Hepatocyte (in vitro differentiated cells): ENCODE results near the gene NAA80. TPM values are rescaled to one million over a fixed set of nuclear protein-coding genes. Genes with fewer than 3 reads are reported as not detected.
"Not testable (repeated sequence)": the region's sequence is repeated elsewhere in the genome, so short reads cannot be mapped to it uniquely, and the experiment has no call there.

Source experiments
- DNase-seq: peaks from one replicate; pipeline ENCODE4 v3.0.0-alpha.2; 2016; ENCODE audit warnings: low spot score
- H2AFZ ChIP-seq: fragments of 200-600 bp; sonication (generic); 2 replicates; pipeline ENCODE4 v1.6.0; 2016; ENCODE audit warnings: antibody characterized with exemption, mild to moderate bottlenecking
- H3K27ac ChIP-seq: fragments of 200-600 bp; sonication (generic); 2 replicates; pipeline ENCODE4 v1.5.1; 2016; ENCODE audit warnings: mild to moderate bottlenecking
- H3K27me3 ChIP-seq: fragments of 200-600 bp; sonication (generic); 2 replicates; pipeline ENCODE4 v1.6.1; 2016
- H3K36me3 ChIP-seq: fragments of 200-600 bp; sonication (generic); replicated peaks from 2 replicates; pipeline ENCODE4 v1.5.1; 2016; ENCODE audit warnings: low read depth; ENCODE audit not compliant: insufficient read depth
- H3K4me1 ChIP-seq: fragments of 200-600 bp; sonication (generic); 2 replicates; pipeline ENCODE4 v1.5.1; 2016; ENCODE audit warnings: mild to moderate bottlenecking, moderate library complexity; ENCODE audit not compliant: insufficient read depth
- H3K4me2 ChIP-seq: fragments of 200-600 bp; sonication (generic); 2 replicates; pipeline ENCODE4 v1.6.0; 2016
- H3K4me3 ChIP-seq: fragments of 200-600 bp; sonication (generic); 2 replicates; pipeline ENCODE4 v1.5.1; 2016; ENCODE audit warnings: mild to moderate bottlenecking
- H3K79me2 ChIP-seq: fragments of 200-600 bp; sonication (generic); 2 replicates; pipeline ENCODE4 v1.6.0; 2017; ENCODE audit warnings: mild to moderate bottlenecking
- H3K9me2 ChIP-seq: fragments of 200-600 bp; sonication (generic); replicated peaks from 2 replicates; pipeline ENCODE4 v1.6.0; 2017; ENCODE audit warnings: mild to moderate bottlenecking; ENCODE audit not compliant: insufficient read depth
- H3K9me3 ChIP-seq: fragments of 200-600 bp; sonication (generic); 2 replicates; pipeline ENCODE4 v1.5.1; 2016; ENCODE audit warnings: low read depth, mild to moderate bottlenecking
- H4K20me1 ChIP-seq: fragments of 200-600 bp; sonication (generic); 2 replicates; pipeline ENCODE4 v1.6.0; 2016; ENCODE audit warnings: mild to moderate bottlenecking; ENCODE audit not compliant: insufficient read depth, poor library complexity, severe bottlenecking
- CTCF ChIP-seq: fragments of 200-600 bp; sonication (generic); IDR thresholded peaks from 2 replicates; pipeline ENCODE4 v1.5.1; 2016; ENCODE audit warnings: antibody characterized with exemption, mild to moderate bottlenecking; ENCODE audit not compliant: poor library complexity
- EZH2 ChIP-seq: fragments of 200-600 bp; sonication (generic); IDR thresholded peaks from 2 replicates; pipeline ENCODE4 v1.6.1; 2016; ENCODE audit warnings: antibody characterized with exemption, mild to moderate bottlenecking, borderline replicate concordance
- EZH2phosphoT487 ChIP-seq: fragments of 200-600 bp; sonication (generic); IDR thresholded peaks from one replicate; pipeline ENCODE4 v1.6.1; 2018; ENCODE audit warnings: antibody characterized with exemption, mild to moderate bottlenecking, low read depth, moderate library complexity; ENCODE audit not compliant: unreplicated experiment, severe bottlenecking
- WGBS: methylation state at CpG from one replicate; pipeline ENCODE4 v1.1.6; 2016; ENCODE audit warnings: low lambda C conversion rate; ENCODE audit errors: missing lambda C conversion rate; 5-methylcytosine and 5-hydroxymethylcytosine counted together
- polyA plus RNA-seq: library from polyadenylated mRNA; unstranded; fragments of >200 nt; fragmentation: Nextera tagmentation; extraction: Ambion mirVana; gene quantifications from 2 replicates; pipeline ENCODE4 v1.2.1, GENCODE V29; 2016
- total RNA-seq: library from RNA; depleted of rRNA; stranded (reverse); fragments of >200 nt; gene quantifications from 2 replicates; pipeline ENCODE4 v1.2.3, GENCODE V29; 2014

The NAA80 gene
- total and polyA plus RNA-seq, 2 experiments from 2014 or later, result 6.7 to 19.5 TPM

GRCh38 chr3:50289130-50289529, 10.1 kb downstream of the NAA80 start:
- Histone ChIP-seq H3K4me1 (peaks cover 15% of the 10 kb centered on the region), H3K9me3 (no peaks in the 10 kb centered on the region), H3K27me3 (no peaks in the 10 kb centered on the region), H3K4me3 (no peak overlapping the region), H3K27ac (no peak overlapping the region), H3K36me3 (no peaks in the 10 kb centered on the region), H2AFZ (no peak overlapping the region), H4K20me1 (no peaks in the 10 kb centered on the region), H3K4me2 (no peak overlapping the region), H3K9me2 (no peaks in the 10 kb centered on the region), H3K79me2 (peaks cover 16% of the 10 kb centered on the region)
- TF ChIP-seq CTCF (no peak), EZH2phosphoT487 (no peak), EZH2 (no peak)
- no peak for DNase-seq
- 97% methylated on average over 6 of the region's 6 CpGs for WGBS

DNA sequence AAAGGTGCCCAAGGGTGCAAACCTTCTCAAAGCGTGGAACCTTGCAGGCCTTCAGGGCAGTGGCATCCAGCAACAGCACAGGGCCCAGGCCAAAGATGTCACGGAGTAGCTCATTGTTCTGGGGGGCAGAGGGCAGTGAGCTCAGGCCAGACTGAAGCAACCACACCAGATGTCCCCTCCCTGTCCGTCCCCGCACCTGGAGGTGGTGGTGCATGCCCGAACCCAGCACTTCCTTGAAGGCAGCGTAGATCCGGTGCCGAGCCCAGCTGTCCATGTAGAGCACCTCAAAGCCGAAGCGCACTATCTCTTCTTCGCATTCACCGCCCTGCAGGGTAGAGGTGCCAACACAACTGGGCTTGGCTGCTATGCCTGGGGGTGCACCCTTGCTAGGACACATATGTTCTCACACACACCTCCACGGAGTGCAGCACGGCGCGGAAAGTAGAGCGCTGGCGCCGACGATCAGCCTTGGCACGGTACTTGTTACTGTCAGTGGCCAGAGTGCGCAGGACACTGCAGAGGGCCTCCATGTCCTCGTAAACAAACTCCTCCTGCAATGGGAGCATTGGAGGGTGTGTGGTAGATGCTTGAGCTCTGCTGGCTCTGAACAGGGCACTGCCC, 10.7 kb downstream of the NAA80 start:
- peaks cover 15% of the 10 kb centered on the region for H3K4me1 ChIP-seq
- no peak for DNase-seq
- no peaks in the 10 kb centered on the region for H3K36me3 ChIP-seq
- no peaks in the 10 kb centered on the region for H3K9me3 ChIP-seq
- H3K79me2 ChIP-seq, result peaks cover 16% of the 10 kb centered on the region
- H3K9me2 ChIP-seq, result no peaks in the 10 kb centered on the region
- no peak overlapping the region for H2AFZ ChIP-seq
- H3K4me2 ChIP-seq, result no peak overlapping the region
- 97% methylated on average over 23 of the region's 23 CpGs for WGBS
- H3K27ac ChIP-seq, result no peak overlapping the region
- H3K27me3 ChIP-seq, result no peaks in the 10 kb centered on the region
- no peak overlapping the region for H3K4me3 ChIP-seq
- H4K20me1 ChIP-seq, result no peaks in the 10 kb centered on the region
- TF ChIP-seq EZH2 (no peak), EZH2phosphoT487 (no peak)

DNA sequence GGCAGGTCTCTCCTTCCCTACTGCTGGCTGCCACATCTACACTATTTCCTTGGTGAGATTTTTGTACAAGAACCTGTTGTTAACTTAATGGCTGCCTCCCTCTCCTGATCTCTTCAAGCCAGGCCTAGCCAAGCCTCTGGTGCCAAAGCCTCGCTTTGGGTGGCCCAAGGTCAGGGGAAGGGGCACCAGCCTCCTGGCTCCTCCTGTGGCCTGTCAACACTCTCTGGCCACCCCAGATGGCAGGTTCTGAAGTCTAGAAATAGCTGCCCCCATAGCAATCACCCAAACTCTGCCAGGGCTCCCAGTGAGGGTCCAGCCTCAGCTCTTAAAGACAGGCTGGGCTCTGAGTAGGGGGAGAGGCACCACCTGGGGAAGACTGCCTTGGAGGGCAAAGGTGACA, 11.9 kb downstream of the NAA80 start:
- no peaks in the 10 kb centered on the region for H3K9me2 ChIP-seq
- TF ChIP-seq EZH2, result no peak
- TF ChIP-seq EZH2phosphoT487, result no peak
- H3K4me2 ChIP-seq, result no peak overlapping the region
- no peaks in the 10 kb centered on the region for H4K20me1 ChIP-seq
- peaks cover 8% of the 10 kb centered on the region for H3K4me1 ChIP-seq
- no peak overlapping the region for H2AFZ ChIP-seq
- no peak for DNase-seq
- H3K36me3 ChIP-seq, result no peaks in the 10 kb centered on the region
- no peak overlapping the region for H3K27ac ChIP-seq
- peaks cover 16% of the 10 kb centered on the region for H3K79me2 ChIP-seq
- H3K4me3 ChIP-seq, result no peak overlapping the region
- H3K27me3 ChIP-seq, result no peaks in the 10 kb centered on the region
- 95% methylated on average over 1 of the region's 1 CpG for WGBS
- H3K9me3 ChIP-seq, result no peaks in the 10 kb centered on the region

DNA sequence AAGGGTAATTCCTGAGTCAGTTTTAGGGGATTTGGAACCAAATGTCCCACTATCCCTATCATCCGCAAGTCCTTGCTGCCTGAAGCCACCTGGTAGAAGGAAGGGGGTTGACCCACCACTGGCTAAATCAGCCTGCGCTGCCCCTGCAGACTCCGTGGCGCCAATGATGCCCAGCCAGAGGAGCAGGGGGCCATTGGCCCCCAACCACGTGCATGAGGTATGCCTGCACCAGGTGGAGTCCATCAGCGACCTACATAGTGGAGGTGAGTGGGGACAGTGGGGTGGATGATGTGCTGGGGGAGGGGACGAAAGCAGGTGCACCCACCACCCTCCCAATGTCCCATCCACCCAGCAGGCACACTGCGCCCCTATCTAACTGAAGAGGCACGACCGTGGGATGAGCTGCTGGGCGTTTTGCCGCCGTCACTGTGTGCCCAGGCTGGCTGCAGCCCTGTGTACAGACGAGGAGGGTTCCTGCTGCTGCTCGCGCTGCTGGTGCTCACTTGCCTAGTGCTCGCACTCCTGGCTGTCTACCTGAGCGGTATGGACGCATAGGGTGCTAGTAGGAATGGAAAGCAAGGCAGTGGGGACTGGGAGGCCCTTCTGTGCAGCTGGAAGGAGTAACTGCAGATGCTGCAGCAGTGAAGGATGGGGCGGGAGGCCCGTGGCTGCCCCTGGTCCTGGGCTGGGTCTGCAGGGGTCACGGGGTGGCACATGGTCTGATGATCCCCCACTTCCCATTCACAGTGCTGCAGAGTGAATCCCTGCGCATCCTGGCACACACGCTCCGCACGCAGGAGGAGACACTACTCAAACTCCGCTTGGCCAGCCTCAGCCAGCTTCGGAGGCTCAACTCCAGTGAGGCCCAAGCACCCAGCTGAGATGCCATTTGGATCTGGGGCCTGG, 12.6 kb downstream of the NAA80 start:
- H3K4me1 ChIP-seq, result peaks cover 7% of the 10 kb centered on the region
- WGBS, result 96% methylated on average over 27 of the region's 28 CpGs
- H2AFZ ChIP-seq, result no peak overlapping the region
- no peaks in the 10 kb centered on the region for H3K36me3 ChIP-seq
- no peak for DNase-seq
- H4K20me1 ChIP-seq, result no peaks in the 10 kb centered on the region
- H3K79me2 ChIP-seq, result peaks cover 10% of the 10 kb centered on the region
- no peak overlapping the region for H3K4me2 ChIP-seq
- no peak overlapping the region for H3K4me3 ChIP-seq
- no peaks in the 10 kb centered on the region for H3K9me2 ChIP-seq
- H3K27ac ChIP-seq, result no peak overlapping the region
- no peaks in the 10 kb centered on the region for H3K9me3 ChIP-seq
- H3K27me3 ChIP-seq, result no peaks in the 10 kb centered on the region
- TF ChIP-seq CTCF, result no peak
- no peak for TF ChIP-seq EZH2phosphoT487
- TF ChIP-seq EZH2, result no peak

DNA sequence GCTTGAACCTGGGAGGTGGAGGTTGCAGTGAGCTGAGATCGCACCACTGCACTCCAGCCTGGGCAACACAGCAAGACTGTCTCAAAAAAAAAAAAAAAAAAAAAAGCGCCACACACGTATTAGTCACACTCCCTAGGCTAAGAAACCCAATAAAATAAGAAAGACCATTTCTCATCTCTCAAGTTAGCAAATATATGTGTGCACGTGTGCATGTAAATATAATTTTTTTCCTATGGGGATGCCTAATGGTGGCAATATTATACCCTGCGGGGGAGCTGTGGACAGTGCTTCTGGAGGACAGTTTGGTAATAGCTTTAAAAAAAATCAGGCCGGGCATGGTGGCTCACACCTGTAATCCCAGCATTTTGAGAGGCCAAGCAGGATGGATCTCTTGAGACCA, 15.1 kb downstream of the NAA80 start:
- H4K20me1 ChIP-seq, H3K9me3 ChIP-seq, H3K27ac ChIP-seq, H3K27me3 ChIP-seq, H3K79me2 ChIP-seq, H3K4me1 ChIP-seq, H3K4me3 ChIP-seq, H3K36me3 ChIP-seq, H3K4me2 ChIP-seq, DNase-seq, H2AFZ ChIP-seq, H3K9me2 ChIP-seq: not testable (repeated sequence)
- 87% methylated on average over 6 of the region's 6 CpGs for WGBS
